GM12878 (cell line): ENCODE results near the gene PRPS2.

Source experiments
- CBX3 ChIP-seq: fragments of 200-600 bp; sonication (generic); IDR thresholded peaks from 2 replicates; pipeline ENCODE4 v1.6.1; 2016; ENCODE audit warnings: low read depth, borderline replicate concordance
- CREB1 ChIP-seq: IDR thresholded peaks from 2 replicates; pipeline ENCODE4 v1.6.1; 2012; ENCODE audit warnings: low read depth, mild to moderate bottlenecking, inconsistent platforms
- EZH2 ChIP-seq: IDR thresholded peaks from 2 replicates; pipeline ENCODE4 v1.6.1; 2012; ENCODE audit warnings: low read depth, mild to moderate bottlenecking, control low read depth, inconsistent platforms, low read length, borderline replicate concordance; ENCODE audit not compliant: control insufficient read depth
- GABPA ChIP-seq: IDR thresholded peaks from 2 replicates; pipeline ENCODE4 v1.6.1; 2014; ENCODE audit warnings: antibody characterized with exemption, low read depth, mild to moderate bottlenecking, inconsistent platforms
- IKZF1 ChIP-seq: fragments of 450-650 bp; conservative IDR thresholded peaks from 2 replicates; pipeline ENCODE4 v1.6.1; 2017; ENCODE audit warnings: antibody characterized with exemption, mild to moderate bottlenecking
- NRF1 ChIP-seq: conservative IDR thresholded peaks from 2 replicates; pipeline ENCODE4 v1.6.1; 2011; ENCODE audit warnings: mild to moderate bottlenecking, low read depth, low read length, improper control_type of control experiment
- PRDM15 ChIP-seq: fragments of 450-650 bp; formaldehyde crosslinking; IDR thresholded peaks from 2 replicates; pipeline ENCODE4 v1.4.0; 2020; ENCODE audit warnings: mild to moderate bottlenecking, moderate library complexity
- SUZ12 ChIP-seq: fragments of 200-600 bp; sonication (generic); IDR thresholded peaks from one replicate; pipeline ENCODE4 v1.6.1; 2018; ENCODE audit warnings: antibody characterized with exemption, mild to moderate bottlenecking; ENCODE audit not compliant: unreplicated experiment
- USF1 ChIP-seq: IDR thresholded peaks from 2 replicates; pipeline ENCODE4 v1.6.1; 2011; ENCODE audit warnings: borderline replicate concordance, low read depth, mild to moderate bottlenecking, moderate library complexity, mixed read lengths, low read length; ENCODE audit not compliant: insufficient read depth; ENCODE audit errors: extremely low read length
- TF ChIP-seq, protein P1 (sequence below), 3 experiments: IDR thresholded peaks in 2 of 3; conservative IDR thresholded peaks in 1 of 3; 2 replicates each; pipeline ENCODE4 v1.5.1; 2011; ENCODE audit warnings: low read depth in 3 of 3, low read length in 3 of 3, mild to moderate bottlenecking in 3 of 3, control low read depth in 2 of 3, moderate library complexity in 2 of 3, inconsistent platforms in 1 of 3, mixed read lengths in 1 of 3; ENCODE audit not compliant: control insufficient read depth in 2 of 3, insufficient read depth in 1 of 3; ENCODE audit errors: extremely low read depth in 1 of 3

DNA sequence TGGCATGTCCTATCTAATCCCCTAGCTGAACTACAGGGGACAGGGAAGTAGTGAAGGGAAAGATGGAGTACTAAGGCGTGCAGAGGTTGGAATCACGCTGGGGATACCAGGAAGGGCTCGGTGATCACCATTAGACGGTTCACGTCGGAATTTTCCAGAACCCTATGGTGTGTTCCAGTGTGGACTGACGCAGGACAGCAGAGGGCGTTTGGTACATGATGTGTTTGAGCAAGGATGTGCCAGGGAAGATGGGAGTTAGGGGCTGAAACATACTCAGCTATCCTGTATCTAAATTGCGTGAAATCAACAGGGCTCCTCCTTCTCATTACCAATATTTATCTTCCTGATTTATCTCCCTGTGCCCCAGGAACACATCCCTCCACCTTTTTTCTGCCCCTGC lies 33.7 kb downstream of the PRPS2 start:
- no peak for TF ChIP-seq EZH2
- no peak for TF ChIP-seq IKZF1
- TF ChIP-seq, protein P1, sequence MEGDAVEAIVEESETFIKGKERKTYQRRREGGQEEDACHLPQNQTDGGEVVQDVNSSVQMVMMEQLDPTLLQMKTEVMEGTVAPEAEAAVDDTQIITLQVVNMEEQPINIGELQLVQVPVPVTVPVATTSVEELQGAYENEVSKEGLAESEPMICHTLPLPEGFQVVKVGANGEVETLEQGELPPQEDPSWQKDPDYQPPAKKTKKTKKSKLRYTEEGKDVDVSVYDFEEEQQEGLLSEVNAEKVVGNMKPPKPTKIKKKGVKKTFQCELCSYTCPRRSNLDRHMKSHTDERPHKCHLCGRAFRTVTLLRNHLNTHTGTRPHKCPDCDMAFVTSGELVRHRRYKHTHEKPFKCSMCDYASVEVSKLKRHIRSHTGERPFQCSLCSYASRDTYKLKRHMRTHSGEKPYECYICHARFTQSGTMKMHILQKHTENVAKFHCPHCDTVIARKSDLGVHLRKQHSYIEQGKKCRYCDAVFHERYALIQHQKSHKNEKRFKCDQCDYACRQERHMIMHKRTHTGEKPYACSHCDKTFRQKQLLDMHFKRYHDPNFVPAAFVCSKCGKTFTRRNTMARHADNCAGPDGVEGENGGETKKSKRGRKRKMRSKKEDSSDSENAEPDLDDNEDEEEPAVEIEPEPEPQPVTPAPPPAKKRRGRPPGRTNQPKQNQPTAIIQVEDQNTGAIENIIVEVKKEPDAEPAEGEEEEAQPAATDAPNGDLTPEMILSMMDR (IDR thresholded peaks at IDR 0.05 in 2 of 3, conservative IDR thresholded peaks at IDR 0.05 in 1 of 3; ENCODE audit: control insufficient read depth in 2 of 3, extremely low read depth in 1 of 3, insufficient read depth in 1 of 3, low read depth in 3 of 3, low read length in 3 of 3): no peak
- TF ChIP-seq CREB1: no peak
- TF ChIP-seq USF1: no peak
- TF ChIP-seq SUZ12: no peak
- TF ChIP-seq GABPA: no peak
- TF ChIP-seq PRDM15 (CRISPR knock-in tag): no peak
- TF ChIP-seq CBX3: no peak
- TF ChIP-seq NRF1: no peak
